ENCODE data around the gene NDUFS4.
"Not testable (repeated sequence)": the region's sequence is repeated elsewhere in the genome, so short reads cannot be mapped to it uniquely, and the experiment has no call there.

Gene NDUFS4

GRCh38 chr5:53560506-53561191 is at the start of gene NDUFS4:
Gene NDUFS4, plus strand, starts transcription at chr5:53560639. Its CDS starts 24 bp downstream, at chr5:53560663.
- DNase-seq = peak; percentile 82

- DNase-seq = no peak
These were observed 47.9 kb upstream of the NDUFS4 start for GRCh38 chr5:53512539-53512938.

GRCh38 chr5:53515988-53516387 is 44.5 kb upstream of the NDUFS4 start:
- DNase-seq = no peak

GRCh38 chr5:53520813-53521212 is 39.6 kb upstream of the NDUFS4 start:
- no peak for DNase-seq

- no peak for DNase-seq
These were observed 22.7 kb upstream of the NDUFS4 start for GRCh38 chr5:53537711-53538110.

GRCh38 chr5:53540739-53541138 is 19.7 kb upstream of the NDUFS4 start:
- not testable (repeated sequence) for DNase-seq

GRCh38 chr5:53541859-53542258 is 18.6 kb upstream of the NDUFS4 start:
- no peak for DNase-seq

- no peak for DNase-seq
These were observed 17.5 kb upstream of the NDUFS4 start for GRCh38 chr5:53542926-53543325.

GRCh38 chr5:53543401-53543800 is 17.0 kb upstream of the NDUFS4 start:
- no peak for DNase-seq

- no peak for DNase-seq
These were observed 14.7 kb upstream of the NDUFS4 start for GRCh38 chr5:53545744-53546143.

GRCh38 chr5:53547226-53547625 is 13.2 kb upstream of the NDUFS4 start:
- no peak for DNase-seq

GRCh38 chr5:53548501-53548900 is 11.9 kb upstream of the NDUFS4 start:
- not testable (repeated sequence) for DNase-seq

GRCh38 chr5:53549792-53550191 is 10.6 kb upstream of the NDUFS4 start:
- DNase-seq = no peak

GRCh38 chr5:53552561-53552960 is 7.9 kb upstream of the NDUFS4 start:
- DNase-seq = no peak

- DNase-seq = no peak
These were observed 6.0 kb upstream of the NDUFS4 start for GRCh38 chr5:53554444-53554843.

- DNase-seq = no peak
These were observed 5.3 kb upstream of the NDUFS4 start for GRCh38 chr5:53555160-53555559.

GRCh38 chr5:53556001-53556400 is 4.4 kb upstream of the NDUFS4 start:
- no peak for DNase-seq

- DNase-seq = no peak
These were observed 3.1 kb upstream of the NDUFS4 start for GRCh38 chr5:53557386-53557785.

GRCh38 chr5:53558966-53559365 is 1.5 kb upstream of the NDUFS4 start:
- DNase-seq = no peak

- no peak for DNase-seq
These were observed 411 bp upstream of the NDUFS4 start for GRCh38 chr5:53560028-53560427.

GRCh38 chr5:53568401-53568800 is 8.0 kb downstream of the NDUFS4 start:
- no peak for DNase-seq

- DNase-seq = no peak
These were observed 8.4 kb downstream of the NDUFS4 start for GRCh38 chr5:53568871-53569270.

GRCh38 chr5:53569453-53569852 is 9.0 kb downstream of the NDUFS4 start:
- no peak for DNase-seq

- DNase-seq = no peak
These were observed 11.0 kb downstream of the NDUFS4 start for GRCh38 chr5:53571403-53571802.

- DNase-seq = no peak
These were observed 14.7 kb downstream of the NDUFS4 start for GRCh38 chr5:53575101-53575500.

Data from NCI-H1694 treated with DMSO at 0.1 percent for 48 hours (cell line).